ENCODE results near the gene COLEC11.

COLEC11 gene

DNA sequence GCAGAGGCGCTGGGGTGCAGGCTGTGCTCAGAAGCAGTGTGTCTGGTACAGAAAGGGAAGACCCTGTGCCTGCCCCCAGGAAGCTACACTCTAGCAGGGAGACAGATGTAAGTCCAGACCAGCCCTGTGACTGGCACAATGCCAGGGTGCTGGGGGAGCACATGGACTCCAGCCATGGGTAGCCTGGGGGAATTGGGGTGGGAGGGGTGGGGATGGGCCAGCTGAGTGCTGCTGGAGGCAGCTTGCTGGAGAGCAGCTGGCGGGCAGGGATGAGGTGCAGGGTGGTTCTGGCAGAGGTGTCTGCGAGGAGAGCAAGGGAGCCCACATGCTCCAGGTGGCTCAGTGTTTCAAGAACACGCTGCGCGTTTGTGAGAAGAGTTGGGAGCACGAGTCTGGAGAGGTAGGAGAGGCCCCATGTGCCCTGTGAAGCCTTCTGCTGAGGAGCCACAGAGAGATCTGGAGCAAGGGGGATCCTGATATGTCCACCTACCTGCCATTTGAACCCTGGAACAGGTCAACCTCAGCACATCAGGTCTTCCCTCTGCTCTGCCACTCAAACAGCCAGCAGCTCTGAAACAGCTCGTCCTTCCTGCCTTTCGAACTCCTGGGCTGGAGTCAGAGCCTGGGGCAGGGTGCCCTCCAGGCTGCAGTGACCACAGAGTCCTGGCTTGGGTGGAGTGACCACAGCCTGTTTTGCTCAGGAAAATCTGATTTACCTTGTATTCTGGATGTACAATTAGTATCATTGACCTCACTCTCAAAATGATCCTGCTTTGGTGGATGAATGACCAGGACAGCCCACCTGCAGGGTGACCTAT, 78.2 kb downstream of the COLEC11 start:
- TF ChIP-seq, protein P1, sequence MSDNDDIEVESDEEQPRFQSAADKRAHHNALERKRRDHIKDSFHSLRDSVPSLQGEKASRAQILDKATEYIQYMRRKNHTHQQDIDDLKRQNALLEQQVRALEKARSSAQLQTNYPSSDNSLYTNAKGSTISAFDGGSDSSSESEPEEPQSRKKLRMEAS (IDR thresholded peaks at IDR 0.05) = no peak
- no peak for TF ChIP-seq YY1 (IDR thresholded peaks at IDR 0.05; ENCODE audit: low read depth)
- no peak for TF ChIP-seq RAD21 (IDR thresholded peaks at IDR 0.05; ENCODE audit: low read depth)
- TF ChIP-seq ZBTB7A (IDR thresholded peaks at IDR 0.05; ENCODE audit: low read depth) = no peak

GRCh38 chr2:3674066-3674845, 79.3 kb downstream of the COLEC11 start:
- no peak for TF ChIP-seq CREB1 (IDR thresholded peaks at IDR 0.05; ENCODE audit: low read depth)
- TF ChIP-seq TAF1 (IDR thresholded peaks at IDR 0.05; ENCODE audit: low read depth) = no peak
- no peak for TF ChIP-seq TEAD4 (IDR thresholded peaks at IDR 0.05)
- no peak for TF ChIP-seq CEBPB (IDR thresholded peaks at IDR 0.05)
- TF ChIP-seq FOXM1 (IDR thresholded peaks at IDR 0.05; ENCODE audit: borderline replicate concordance, low read depth) = no peak
- TF ChIP-seq REST (IDR thresholded peaks at IDR 0.05; ENCODE audit: low read depth) = no peak
- TF ChIP-seq RAD21 (IDR thresholded peaks at IDR 0.05; ENCODE audit: low read depth) = no peak
- no peak for TF ChIP-seq NFIC (IDR thresholded peaks at IDR 0.05)
- TF ChIP-seq, protein P2, sequence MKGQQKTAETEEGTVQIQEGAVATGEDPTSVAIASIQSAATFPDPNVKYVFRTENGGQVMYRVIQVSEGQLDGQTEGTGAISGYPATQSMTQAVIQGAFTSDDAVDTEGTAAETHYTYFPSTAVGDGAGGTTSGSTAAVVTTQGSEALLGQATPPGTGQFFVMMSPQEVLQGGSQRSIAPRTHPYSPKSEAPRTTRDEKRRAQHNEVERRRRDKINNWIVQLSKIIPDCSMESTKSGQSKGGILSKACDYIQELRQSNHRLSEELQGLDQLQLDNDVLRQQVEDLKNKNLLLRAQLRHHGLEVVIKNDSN (IDR thresholded peaks at IDR 0.05) = no peak
- TF ChIP-seq TCF12 (IDR thresholded peaks at IDR 0.05; ENCODE audit: low read depth) = no peak
- no peak for TF ChIP-seq EP300 (IDR thresholded peaks at IDR 0.05; ENCODE audit: borderline replicate concordance)
- TF ChIP-seq, protein P1 (IDR thresholded peaks at IDR 0.05) = no peak
- no peak for TF ChIP-seq YY1 (IDR thresholded peaks at IDR 0.05; ENCODE audit: low read depth)
- TF ChIP-seq EGR1 (IDR thresholded peaks at IDR 0.05) = no peak
- no peak for TF ChIP-seq ZBTB7A (IDR thresholded peaks at IDR 0.05; ENCODE audit: low read depth)

DNA sequence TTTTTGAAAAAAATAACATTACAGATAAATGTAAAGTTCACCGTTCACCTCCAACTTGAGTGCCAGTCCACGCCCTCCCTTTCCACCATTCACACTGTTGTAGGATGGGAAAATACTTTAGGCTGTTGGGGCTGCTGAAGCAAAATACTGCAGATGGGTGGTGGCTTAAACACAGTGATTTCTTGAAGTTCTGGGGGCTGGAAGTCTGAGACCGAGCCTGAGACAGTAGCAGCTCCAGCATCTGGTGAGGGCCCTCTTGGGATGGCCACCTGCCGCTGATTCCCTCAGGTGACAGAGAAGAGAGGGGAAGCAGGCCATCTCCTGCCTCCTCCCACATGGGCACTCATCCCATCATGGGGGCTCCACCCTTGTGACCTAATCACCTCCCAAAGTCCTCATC, 80.8 kb downstream of the COLEC11 start:
- no peak for TF ChIP-seq NFIC (IDR thresholded peaks at IDR 0.05)
- no peak for TF ChIP-seq CEBPB (IDR thresholded peaks at IDR 0.05)
- no peak for TF ChIP-seq TEAD4 (IDR thresholded peaks at IDR 0.05)
- TF ChIP-seq, protein P2 (IDR thresholded peaks at IDR 0.05) = no peak
- TF ChIP-seq RAD21 (IDR thresholded peaks at IDR 0.05; ENCODE audit: low read depth) = no peak

DNA sequence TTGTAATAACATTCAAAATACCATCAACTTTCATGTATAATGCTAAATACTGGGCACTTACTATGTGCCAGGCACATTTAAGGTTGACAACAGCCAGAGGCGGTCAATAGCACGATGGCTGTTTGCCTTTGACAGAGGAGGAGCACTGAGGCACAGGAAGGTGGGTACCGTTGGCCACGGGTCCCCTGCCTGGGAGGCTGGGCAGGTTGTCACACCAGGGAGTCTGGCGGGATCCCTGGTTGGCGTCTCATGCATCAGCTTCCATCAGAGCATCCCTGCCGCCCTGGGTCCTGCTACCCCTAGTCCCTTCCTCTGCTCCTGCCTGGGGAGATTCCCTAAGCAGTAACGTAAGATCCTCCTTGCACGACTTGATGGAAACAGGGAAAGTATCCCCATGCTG, 82.5 kb downstream of the COLEC11 start:
- TF ChIP-seq CEBPB (IDR thresholded peaks at IDR 0.05) (no peak), NFIC (IDR thresholded peaks at IDR 0.05) (no peak), TAF1 (IDR thresholded peaks at IDR 0.05; ENCODE audit: low read depth) (no peak), REST (IDR thresholded peaks at IDR 0.05; ENCODE audit: low read depth) (no peak), CREB1 (IDR thresholded peaks at IDR 0.05; ENCODE audit: low read depth) (no peak), TCF12 (IDR thresholded peaks at IDR 0.05; ENCODE audit: low read depth) (no peak)
- TF ChIP-seq, protein P1 (IDR thresholded peaks at IDR 0.05) = no peak

GRCh38 chr2:3678212-3678611, 83.3 kb downstream of the COLEC11 start:
- no peak for TF ChIP-seq YY1 (IDR thresholded peaks at IDR 0.05; ENCODE audit: low read depth)
- no peak for TF ChIP-seq EP300 (IDR thresholded peaks at IDR 0.05; ENCODE audit: borderline replicate concordance)
- TF ChIP-seq REST (IDR thresholded peaks at IDR 0.05; ENCODE audit: low read depth) = no peak
- TF ChIP-seq TCF12 (IDR thresholded peaks at IDR 0.05; ENCODE audit: low read depth) = no peak
- no peak for TF ChIP-seq ZBTB7A (IDR thresholded peaks at IDR 0.05; ENCODE audit: low read depth)
- TF ChIP-seq NFIC (IDR thresholded peaks at IDR 0.05) = no peak
- TF ChIP-seq, protein P1 (IDR thresholded peaks at IDR 0.05) = no peak
- TF ChIP-seq, protein P2 (IDR thresholded peaks at IDR 0.05) = no peak
- TF ChIP-seq TEAD4 (IDR thresholded peaks at IDR 0.05) = no peak
- TF ChIP-seq EGR1 (IDR thresholded peaks at IDR 0.05) = no peak
- no peak for TF ChIP-seq CREB1 (IDR thresholded peaks at IDR 0.05; ENCODE audit: low read depth)
- TF ChIP-seq CEBPB (IDR thresholded peaks at IDR 0.05) = no peak
- no peak for TF ChIP-seq FOXM1 (IDR thresholded peaks at IDR 0.05; ENCODE audit: borderline replicate concordance, low read depth)
- TF ChIP-seq TAF1 (IDR thresholded peaks at IDR 0.05; ENCODE audit: low read depth) = no peak
- no peak for TF ChIP-seq RAD21 (IDR thresholded peaks at IDR 0.05; ENCODE audit: low read depth)
